K562 (cell line): ENCODE data around the gene AIDA. TPM values are rescaled to one million over a fixed set of nuclear protein-coding genes. Genes with fewer than 3 reads are reported as not detected.
A peak's percentile ranks its signal among the peaks of the same experiment; 100 is the strongest.

Experiments used
- ARID1B ChIP-seq: fragments of 450-650 bp; IDR thresholded peaks from 2 replicates; pipeline ENCODE4 v1.6.1; 2016; ENCODE audit warnings: antibody characterized with exemption, mild to moderate bottlenecking, inconsistent platforms
- CTBP1 ChIP-seq: fragments of 450-650 bp; IDR thresholded peaks from 2 replicates; pipeline ENCODE4 v1.6.1; 2016; ENCODE audit warnings: borderline replicate concordance
- FOSL1 ChIP-seq: fragments of 200-800 bp; sonication (Bioruptor generic); conservative IDR thresholded peaks from 2 replicates; pipeline ENCODE4 v1.6.1; 2016; ENCODE audit warnings: missing genetic modification characterization, missing compliant biosample characterization
- HMGN3 ChIP-seq: IDR thresholded peaks from 2 replicates; pipeline ENCODE4 v1.6.1; 2011; ENCODE audit warnings: borderline replicate concordance, low read depth, mild to moderate bottlenecking, mixed read lengths, low read length; ENCODE audit not compliant: insufficient read length; ENCODE audit errors: extremely low read depth
- HNRNPLL ChIP-seq: fragments of 200-400 bp; formaldehyde crosslinking; IDR thresholded peaks from 2 replicates; pipeline ENCODE4 v1.6.1; 2017; ENCODE audit warnings: low read length, low read depth, mild to moderate bottlenecking; ENCODE audit not compliant: poor library complexity, severe bottlenecking
- IFI16 ChIP-seq: fragments of 250-450 bp; sonication (Bioruptor Pico); IDR thresholded peaks from 2 replicates; pipeline ENCODE4 v2.1.2; 2022; ENCODE audit warnings: mild to moderate bottlenecking, inconsistent platforms
- KDM2B ChIP-seq: fragments of 250-450 bp; sonication (Bioruptor Pico); IDR thresholded peaks from 2 replicates; pipeline ENCODE4 v1.8.0; 2021; ENCODE audit warnings: mild to moderate bottlenecking, moderate library complexity
- NCOA4 ChIP-seq: fragments of 450-650 bp; IDR thresholded peaks from 2 replicates; pipeline ENCODE4 v1.6.1; 2018; ENCODE audit warnings: mild to moderate bottlenecking; ENCODE audit not compliant: partially characterized antibody
- PCBP2 ChIP-seq: fragments of 200-400 bp; formaldehyde crosslinking; IDR thresholded peaks from 2 replicates; pipeline ENCODE4 v1.6.1; 2018; ENCODE audit warnings: low read length, low read depth, mild to moderate bottlenecking, moderate library complexity; ENCODE audit not compliant: poor library complexity, severe bottlenecking
- RBM15 ChIP-seq: fragments of 200-400 bp; formaldehyde crosslinking; IDR thresholded peaks from 2 replicates; pipeline ENCODE4 v1.6.1; 2018; ENCODE audit warnings: mild to moderate bottlenecking, low read length, moderate library complexity; ENCODE audit not compliant: insufficient read depth
- RBM39 ChIP-seq: fragments of 200-400 bp; formaldehyde crosslinking; optimal IDR thresholded peaks from 2 replicates; pipeline ENCODE3; 2018; ENCODE audit warnings: low read depth, low read length
- SREBF2 ChIP-seq: sonication (generic); formaldehyde crosslinking; IDR thresholded peaks from 2 replicates; pipeline ENCODE4 v1.4.0; 2020; ENCODE audit warnings: mild to moderate bottlenecking, missing genetic modification reagents
- ZC3H11A ChIP-seq: IDR thresholded peaks from 2 replicates; pipeline ENCODE4 v1.6.1; 2012; ENCODE audit warnings: low read depth, low read length, improper control_type of control experiment
- ZNF143 ChIP-seq: sonication (generic); formaldehyde crosslinking; IDR thresholded peaks from 2 replicates; pipeline ENCODE4 v1.9.0; 2022; ENCODE audit warnings: mild to moderate bottlenecking, missing genetic modification reagents
- ZNF75A ChIP-seq: fragments of 450-650 bp; formaldehyde crosslinking; IDR thresholded peaks from 2 replicates; pipeline ENCODE4 v1.4.0; 2020; ENCODE audit warnings: mild to moderate bottlenecking
- polyA plus RNA-seq, 8 experiments: library from polyadenylated mRNA; depleted of rRNA in 4 of 8; stranded (reverse) in 5 of 8; unstranded in 3 of 8; fragments of >200 nt; fragmentation: Nextera tagmentation in 2 of 8; fragmentation: Illumina TruSeq in 1 of 8; extraction: Ambion mirVana in 2 of 8; extraction: Trizol in 1 of 8; gene quantifications; 2 replicates each; pipeline versions ENCODE4 v1.2.1 to v1.2.3, GENCODE V29; 2011 to 2014; ENCODE audit warnings: inconsistent platforms in 1 of 8, missing spikeins in 1 of 8
- total RNA-seq, 7 experiments: library from RNA; depleted of rRNA in 6 of 7; stranded (reverse); fragments of >200 nt in 6 of 7; fragmentation: Illumina TruSeq in 2 of 7; extraction: Trizol in 2 of 7; gene quantifications; 2 replicates each; pipeline versions ENCODE4 v1.2.1 to v1.2.3, GENCODE V29; 2011 to 2021; ENCODE audit warnings: low replicate concordance in 1 of 7
- TF ChIP-seq, protein P1 (sequence below): IDR thresholded peaks from 2 replicates; pipeline ENCODE4 v1.6.1; 2011; ENCODE audit warnings: borderline replicate concordance, low read depth, mild to moderate bottlenecking, moderate library complexity, low read length; ENCODE audit not compliant: insufficient read depth, poor library complexity, severe bottlenecking
- TF ChIP-seq, protein P2 (sequence below): fragments of 450-650 bp; formaldehyde crosslinking; IDR thresholded peaks from 2 replicates; pipeline ENCODE4 v1.4.0; 2020; ENCODE audit warnings: mild to moderate bottlenecking, mixed read lengths
- TF ChIP-seq, protein P3 (sequence below): sonication (generic); formaldehyde crosslinking; IDR thresholded peaks from 2 replicates; pipeline ENCODE4 v1.8.0; 2022; ENCODE audit warnings: missing genetic modification reagents, mild to moderate bottlenecking, borderline replicate concordance
- TF ChIP-seq, protein P4 (sequence below): fragments of 250-450 bp; sonication (Bioruptor Pico); IDR thresholded peaks from 2 replicates; pipeline ENCODE4 v1.5.0; 2021

The AIDA gene
- total and polyA plus RNA-seq, 9 of the 15 experiments (the other 6 are each of a cell fraction or from before 2014, with no cell fraction given), result 18.2 to 77.9 (median 24.9) TPM

DNA sequence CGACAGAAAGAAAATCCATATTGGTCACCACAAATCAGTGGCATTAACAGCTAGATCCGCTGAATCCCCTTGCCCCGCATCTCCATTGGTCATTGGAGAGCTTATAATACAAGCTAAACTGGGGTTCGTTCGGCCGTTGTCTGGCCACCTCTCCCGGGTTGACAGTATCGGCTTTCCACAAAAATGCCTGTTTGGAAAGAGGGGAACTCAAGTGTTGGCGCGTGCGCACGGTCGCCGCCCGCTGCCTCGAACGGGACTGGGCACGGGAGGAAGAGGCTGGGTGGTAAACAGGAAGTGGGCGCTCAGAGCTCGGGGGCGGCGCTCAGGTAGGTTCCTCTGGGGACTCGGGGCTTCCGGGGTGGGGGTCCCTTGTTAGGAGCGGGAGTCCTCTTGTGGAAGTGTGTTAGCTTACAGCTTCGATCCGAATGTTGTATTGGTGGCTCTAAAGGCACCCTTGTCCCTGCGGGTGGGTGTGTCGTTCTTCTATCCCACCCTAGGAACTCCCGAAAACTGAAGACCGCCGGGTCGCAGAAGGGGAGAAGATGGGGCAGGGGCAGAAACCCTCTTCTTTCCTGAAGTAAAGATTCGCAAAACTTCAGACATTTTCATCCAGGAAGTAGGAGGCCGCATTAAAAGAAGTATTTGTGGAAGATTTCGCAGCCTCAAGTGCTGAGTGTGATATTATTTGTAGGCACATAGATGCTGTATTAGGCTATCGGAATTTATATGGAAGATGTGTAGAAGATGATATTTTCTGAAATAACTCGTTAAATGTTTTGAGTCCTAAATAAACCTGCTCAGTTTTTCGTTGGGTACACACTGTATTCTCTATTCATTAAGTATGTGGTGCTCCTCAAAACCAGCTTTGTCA, 1.0 kb upstream of the AIDA start (continued):
- TF ChIP-seq, protein P1, sequence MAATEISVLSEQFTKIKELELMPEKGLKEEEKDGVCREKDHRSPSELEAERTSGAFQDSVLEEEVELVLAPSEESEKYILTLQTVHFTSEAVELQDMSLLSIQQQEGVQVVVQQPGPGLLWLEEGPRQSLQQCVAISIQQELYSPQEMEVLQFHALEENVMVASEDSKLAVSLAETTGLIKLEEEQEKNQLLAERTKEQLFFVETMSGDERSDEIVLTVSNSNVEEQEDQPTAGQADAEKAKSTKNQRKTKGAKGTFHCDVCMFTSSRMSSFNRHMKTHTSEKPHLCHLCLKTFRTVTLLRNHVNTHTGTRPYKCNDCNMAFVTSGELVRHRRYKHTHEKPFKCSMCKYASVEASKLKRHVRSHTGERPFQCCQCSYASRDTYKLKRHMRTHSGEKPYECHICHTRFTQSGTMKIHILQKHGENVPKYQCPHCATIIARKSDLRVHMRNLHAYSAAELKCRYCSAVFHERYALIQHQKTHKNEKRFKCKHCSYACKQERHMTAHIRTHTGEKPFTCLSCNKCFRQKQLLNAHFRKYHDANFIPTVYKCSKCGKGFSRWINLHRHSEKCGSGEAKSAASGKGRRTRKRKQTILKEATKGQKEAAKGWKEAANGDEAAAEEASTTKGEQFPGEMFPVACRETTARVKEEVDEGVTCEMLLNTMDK, result no peak
- TF ChIP-seq, protein P2, sequence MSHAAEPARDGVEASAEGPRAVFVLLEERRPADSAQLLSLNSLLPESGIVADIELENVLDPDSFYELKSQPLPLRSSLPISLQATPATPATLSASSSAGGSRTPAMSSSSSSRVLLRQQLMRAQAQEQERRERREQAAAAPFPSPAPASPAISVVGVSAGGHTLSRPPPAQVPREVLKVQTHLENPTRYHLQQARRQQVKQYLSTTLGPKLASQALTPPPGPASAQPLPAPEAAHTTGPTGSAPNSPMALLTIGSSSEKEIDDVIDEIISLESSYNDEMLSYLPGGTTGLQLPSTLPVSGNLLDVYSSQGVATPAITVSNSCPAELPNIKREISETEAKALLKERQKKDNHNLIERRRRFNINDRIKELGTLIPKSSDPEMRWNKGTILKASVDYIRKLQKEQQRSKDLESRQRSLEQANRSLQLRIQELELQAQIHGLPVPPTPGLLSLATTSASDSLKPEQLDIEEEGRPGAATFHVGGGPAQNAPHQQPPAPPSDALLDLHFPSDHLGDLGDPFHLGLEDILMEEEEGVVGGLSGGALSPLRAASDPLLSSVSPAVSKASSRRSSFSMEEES (CRISPR knock-in tag), result no peak
- no peak for TF ChIP-seq SREBF2 (CRISPR knock-in tag)
- no peak for TF ChIP-seq HNRNPLL
- no peak for TF ChIP-seq RBM39
- TF ChIP-seq ZC3H11A, result no peak
- no peak for TF ChIP-seq FOSL1 (tag)
- TF ChIP-seq CTBP1, result no peak
- no peak for TF ChIP-seq PCBP2
- TF ChIP-seq, protein P3, sequence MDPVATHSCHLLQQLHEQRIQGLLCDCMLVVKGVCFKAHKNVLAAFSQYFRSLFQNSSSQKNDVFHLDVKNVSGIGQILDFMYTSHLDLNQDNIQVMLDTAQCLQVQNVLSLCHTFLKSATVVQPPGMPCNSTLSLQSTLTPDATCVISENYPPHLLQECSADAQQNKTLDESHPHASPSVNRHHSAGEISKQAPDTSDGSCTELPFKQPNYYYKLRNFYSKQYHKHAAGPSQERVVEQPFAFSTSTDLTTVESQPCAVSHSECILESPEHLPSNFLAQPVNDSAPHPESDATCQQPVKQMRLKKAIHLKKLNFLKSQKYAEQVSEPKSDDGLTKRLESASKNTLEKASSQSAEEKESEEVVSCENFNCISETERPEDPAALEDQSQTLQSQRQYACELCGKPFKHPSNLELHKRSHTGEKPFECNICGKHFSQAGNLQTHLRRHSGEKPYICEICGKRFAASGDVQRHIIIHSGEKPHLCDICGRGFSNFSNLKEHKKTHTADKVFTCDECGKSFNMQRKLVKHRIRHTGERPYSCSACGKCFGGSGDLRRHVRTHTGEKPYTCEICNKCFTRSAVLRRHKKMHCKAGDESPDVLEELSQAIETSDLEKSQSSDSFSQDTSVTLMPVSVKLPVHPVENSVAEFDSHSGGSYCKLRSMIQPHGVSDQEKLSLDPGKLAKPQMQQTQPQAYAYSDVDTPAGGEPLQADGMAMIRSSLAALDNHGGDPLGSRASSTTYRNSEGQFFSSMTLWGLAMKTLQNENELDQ, result no peak; the same call in 1 of the 2 replicates
- TF ChIP-seq NCOA4, result peak; percentile 67
- no peak for TF ChIP-seq RBM15
- no peak for TF ChIP-seq KDM2B
- TF ChIP-seq, protein P4, sequence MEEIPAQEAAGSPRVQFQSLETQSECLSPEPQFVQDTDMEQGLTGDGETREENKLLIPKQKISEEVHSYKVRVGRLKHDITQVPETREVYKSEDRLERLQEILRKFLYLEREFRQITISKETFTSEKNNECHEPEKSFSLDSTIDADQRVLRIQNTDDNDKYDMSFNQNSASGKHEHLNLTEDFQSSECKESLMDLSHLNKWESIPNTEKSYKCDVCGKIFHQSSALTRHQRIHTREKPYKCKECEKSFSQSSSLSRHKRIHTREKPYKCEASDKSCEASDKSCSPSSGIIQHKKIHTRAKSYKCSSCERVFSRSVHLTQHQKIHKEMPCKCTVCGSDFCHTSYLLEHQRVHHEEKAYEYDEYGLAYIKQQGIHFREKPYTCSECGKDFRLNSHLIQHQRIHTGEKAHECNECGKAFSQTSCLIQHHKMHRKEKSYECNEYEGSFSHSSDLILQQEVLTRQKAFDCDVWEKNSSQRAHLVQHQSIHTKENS, result no peak
- TF ChIP-seq ZNF143, result no peak
- peak; percentile 20; the same call in 1 of the 2 replicates for TF ChIP-seq ARID1B
- no peak for TF ChIP-seq IFI16
- TF ChIP-seq ZNF75A (CRISPR knock-in tag), result no peak; the same call in 1 of the 2 replicates
- peak; percentile 65 for TF ChIP-seq HMGN3
